ENCODE results near the gene RBMS1.
A peak's percentile ranks its signal among the peaks of the same experiment; 100 is the strongest.

DNA sequence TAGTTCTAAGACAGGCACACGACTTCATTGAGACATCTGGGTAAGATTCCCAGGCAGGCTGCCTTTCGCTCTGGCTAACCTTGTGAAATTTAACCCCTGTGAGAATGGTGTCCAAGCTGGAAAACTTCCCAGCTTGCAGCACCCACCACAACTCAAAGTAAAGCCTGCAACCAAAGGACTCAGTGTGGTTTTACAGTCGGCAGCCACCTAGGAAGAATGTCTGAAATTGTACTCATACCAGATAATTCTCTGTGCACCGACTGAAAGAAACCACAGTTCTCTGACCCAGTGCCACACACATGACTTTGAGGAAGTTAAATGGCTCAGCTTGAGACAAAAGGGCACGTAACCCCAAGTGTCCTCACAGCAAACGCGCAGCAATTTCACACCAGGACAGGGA is 125.7 kb downstream of the RBMS1 start:
- TF ChIP-seq MAFK (IDR thresholded peaks at IDR 0.05; ENCODE audit: partially characterized antibody) (no peak), POLR2A (IDR thresholded peaks at IDR 0.05; ENCODE audit: low read length) (no peak), KDM5A (IDR thresholded peaks at IDR 0.05) (no peak), EP300 (IDR thresholded peaks at IDR 0.05) (no peak), RARB (CRISPR knock-in tag; IDR thresholded peaks at IDR 0.05) (no peak), HDAC2 (IDR thresholded peaks at IDR 0.05) (no peak), CEBPB (IDR thresholded peaks at IDR 0.05) (peak in 1 of 2 experiments; percentile 37; a peak in 2 of 4 replicates), MYC (IDR thresholded peaks at IDR 0.05; ENCODE audit: borderline replicate concordance, low read length) (no peak)
- TF ChIP-seq, protein P1, sequence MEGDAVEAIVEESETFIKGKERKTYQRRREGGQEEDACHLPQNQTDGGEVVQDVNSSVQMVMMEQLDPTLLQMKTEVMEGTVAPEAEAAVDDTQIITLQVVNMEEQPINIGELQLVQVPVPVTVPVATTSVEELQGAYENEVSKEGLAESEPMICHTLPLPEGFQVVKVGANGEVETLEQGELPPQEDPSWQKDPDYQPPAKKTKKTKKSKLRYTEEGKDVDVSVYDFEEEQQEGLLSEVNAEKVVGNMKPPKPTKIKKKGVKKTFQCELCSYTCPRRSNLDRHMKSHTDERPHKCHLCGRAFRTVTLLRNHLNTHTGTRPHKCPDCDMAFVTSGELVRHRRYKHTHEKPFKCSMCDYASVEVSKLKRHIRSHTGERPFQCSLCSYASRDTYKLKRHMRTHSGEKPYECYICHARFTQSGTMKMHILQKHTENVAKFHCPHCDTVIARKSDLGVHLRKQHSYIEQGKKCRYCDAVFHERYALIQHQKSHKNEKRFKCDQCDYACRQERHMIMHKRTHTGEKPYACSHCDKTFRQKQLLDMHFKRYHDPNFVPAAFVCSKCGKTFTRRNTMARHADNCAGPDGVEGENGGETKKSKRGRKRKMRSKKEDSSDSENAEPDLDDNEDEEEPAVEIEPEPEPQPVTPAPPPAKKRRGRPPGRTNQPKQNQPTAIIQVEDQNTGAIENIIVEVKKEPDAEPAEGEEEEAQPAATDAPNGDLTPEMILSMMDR (IDR thresholded peaks at IDR 0.05): no peak
- TF ChIP-seq, protein P2, sequence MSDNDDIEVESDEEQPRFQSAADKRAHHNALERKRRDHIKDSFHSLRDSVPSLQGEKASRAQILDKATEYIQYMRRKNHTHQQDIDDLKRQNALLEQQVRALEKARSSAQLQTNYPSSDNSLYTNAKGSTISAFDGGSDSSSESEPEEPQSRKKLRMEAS (IDR thresholded peaks at IDR 0.05): no peak
- TF ChIP-seq, protein P3, sequence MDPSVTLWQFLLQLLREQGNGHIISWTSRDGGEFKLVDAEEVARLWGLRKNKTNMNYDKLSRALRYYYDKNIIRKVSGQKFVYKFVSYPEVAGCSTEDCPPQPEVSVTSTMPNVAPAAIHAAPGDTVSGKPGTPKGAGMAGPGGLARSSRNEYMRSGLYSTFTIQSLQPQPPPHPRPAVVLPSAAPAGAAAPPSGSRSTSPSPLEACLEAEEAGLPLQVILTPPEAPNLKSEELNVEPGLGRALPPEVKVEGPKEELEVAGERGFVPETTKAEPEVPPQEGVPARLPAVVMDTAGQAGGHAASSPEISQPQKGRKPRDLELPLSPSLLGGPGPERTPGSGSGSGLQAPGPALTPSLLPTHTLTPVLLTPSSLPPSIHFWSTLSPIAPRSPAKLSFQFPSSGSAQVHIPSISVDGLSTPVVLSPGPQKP (IDR thresholded peaks at IDR 0.05; ENCODE audit: low read depth, low read length): no peak
- TF ChIP-seq, protein P4, sequence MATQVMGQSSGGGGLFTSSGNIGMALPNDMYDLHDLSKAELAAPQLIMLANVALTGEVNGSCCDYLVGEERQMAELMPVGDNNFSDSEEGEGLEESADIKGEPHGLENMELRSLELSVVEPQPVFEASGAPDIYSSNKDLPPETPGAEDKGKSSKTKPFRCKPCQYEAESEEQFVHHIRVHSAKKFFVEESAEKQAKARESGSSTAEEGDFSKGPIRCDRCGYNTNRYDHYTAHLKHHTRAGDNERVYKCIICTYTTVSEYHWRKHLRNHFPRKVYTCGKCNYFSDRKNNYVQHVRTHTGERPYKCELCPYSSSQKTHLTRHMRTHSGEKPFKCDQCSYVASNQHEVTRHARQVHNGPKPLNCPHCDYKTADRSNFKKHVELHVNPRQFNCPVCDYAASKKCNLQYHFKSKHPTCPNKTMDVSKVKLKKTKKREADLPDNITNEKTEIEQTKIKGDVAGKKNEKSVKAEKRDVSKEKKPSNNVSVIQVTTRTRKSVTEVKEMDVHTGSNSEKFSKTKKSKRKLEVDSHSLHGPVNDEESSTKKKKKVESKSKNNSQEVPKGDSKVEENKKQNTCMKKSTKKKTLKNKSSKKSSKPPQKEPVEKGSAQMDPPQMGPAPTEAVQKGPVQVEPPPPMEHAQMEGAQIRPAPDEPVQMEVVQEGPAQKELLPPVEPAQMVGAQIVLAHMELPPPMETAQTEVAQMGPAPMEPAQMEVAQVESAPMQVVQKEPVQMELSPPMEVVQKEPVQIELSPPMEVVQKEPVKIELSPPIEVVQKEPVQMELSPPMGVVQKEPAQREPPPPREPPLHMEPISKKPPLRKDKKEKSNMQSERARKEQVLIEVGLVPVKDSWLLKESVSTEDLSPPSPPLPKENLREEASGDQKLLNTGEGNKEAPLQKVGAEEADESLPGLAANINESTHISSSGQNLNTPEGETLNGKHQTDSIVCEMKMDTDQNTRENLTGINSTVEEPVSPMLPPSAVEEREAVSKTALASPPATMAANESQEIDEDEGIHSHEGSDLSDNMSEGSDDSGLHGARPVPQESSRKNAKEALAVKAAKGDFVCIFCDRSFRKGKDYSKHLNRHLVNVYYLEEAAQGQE (IDR thresholded peaks at IDR 0.05): no peak
- TF ChIP-seq, protein P5, sequence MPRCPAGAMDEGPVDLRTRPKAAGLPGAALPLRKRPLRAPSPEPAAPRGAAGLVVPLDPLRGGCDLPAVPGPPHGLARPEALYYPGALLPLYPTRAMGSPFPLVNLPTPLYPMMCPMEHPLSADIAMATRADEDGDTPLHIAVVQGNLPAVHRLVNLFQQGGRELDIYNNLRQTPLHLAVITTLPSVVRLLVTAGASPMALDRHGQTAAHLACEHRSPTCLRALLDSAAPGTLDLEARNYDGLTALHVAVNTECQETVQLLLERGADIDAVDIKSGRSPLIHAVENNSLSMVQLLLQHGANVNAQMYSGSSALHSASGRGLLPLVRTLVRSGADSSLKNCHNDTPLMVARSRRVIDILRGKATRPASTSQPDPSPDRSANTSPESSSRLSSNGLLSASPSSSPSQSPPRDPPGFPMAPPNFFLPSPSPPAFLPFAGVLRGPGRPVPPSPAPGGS (IDR thresholded peaks at IDR 0.05): no peak
